ENCODE results near the gene LYZL2.

Gene LYZL2

GRCh38 chr10:30580241-30580640 is 49.3 kb downstream of the LYZL2 start:
- TF ChIP-seq TAF1 (IDR thresholded peaks at IDR 0.05; ENCODE audit: borderline replicate concordance, insufficient read depth, low read length) (no peak), SIN3A (IDR thresholded peaks at IDR 0.05; ENCODE audit: borderline replicate concordance, insufficient read depth, low read length) (no peak), REST (IDR thresholded peaks at IDR 0.05; ENCODE audit: insufficient read depth in 1 of 2, low read depth in 2 of 2, low read length in 2 of 2) (no peak), POLR2AphosphoS5 (IDR thresholded peaks at IDR 0.05; ENCODE audit: low read depth, low read length) (no peak)

- TF ChIP-seq REST (IDR thresholded peaks at IDR 0.05; ENCODE audit: insufficient read depth in 1 of 2, low read depth in 2 of 2, low read length in 2 of 2), result no peak
- TF ChIP-seq SIN3A (IDR thresholded peaks at IDR 0.05; ENCODE audit: borderline replicate concordance, insufficient read depth, low read length), result no peak
- no peak for TF ChIP-seq TAF1 (IDR thresholded peaks at IDR 0.05; ENCODE audit: borderline replicate concordance, insufficient read depth, low read length)
- no peak for TF ChIP-seq FOXP2 (optimal IDR thresholded peaks at IDR 0.05; ENCODE audit: borderline replicate concordance, extremely low read depth, extremely low read length, insufficient read depth)
- no peak for TF ChIP-seq POLR2AphosphoS5 (IDR thresholded peaks at IDR 0.05; ENCODE audit: low read depth, low read length)
These were observed 50.0 kb downstream of the LYZL2 start for GRCh38 chr10:30579574-30579973.

- no peak for TF ChIP-seq POLR2AphosphoS5 (IDR thresholded peaks at IDR 0.05; ENCODE audit: low read depth, low read length)
- no peak for TF ChIP-seq TAF1 (IDR thresholded peaks at IDR 0.05; ENCODE audit: borderline replicate concordance, insufficient read depth, low read length)
- TF ChIP-seq REST (IDR thresholded peaks at IDR 0.05; ENCODE audit: insufficient read depth in 1 of 2, low read depth in 2 of 2, low read length in 2 of 2), result no peak
- TF ChIP-seq FOXP2 (optimal IDR thresholded peaks at IDR 0.05; ENCODE audit: borderline replicate concordance, extremely low read depth, extremely low read length, insufficient read depth), result no peak
- TF ChIP-seq SIN3A (IDR thresholded peaks at IDR 0.05; ENCODE audit: borderline replicate concordance, insufficient read depth, low read length), result no peak
These were observed 52.5 kb downstream of the LYZL2 start for GRCh38 chr10:30577048-30577447.

GRCh38 chr10:30576641-30577040 is 52.9 kb downstream of the LYZL2 start:
- TF ChIP-seq TAF1 (IDR thresholded peaks at IDR 0.05; ENCODE audit: borderline replicate concordance, insufficient read depth, low read length), result no peak
- no peak for TF ChIP-seq FOXP2 (optimal IDR thresholded peaks at IDR 0.05; ENCODE audit: borderline replicate concordance, extremely low read depth, extremely low read length, insufficient read depth)
- TF ChIP-seq SIN3A (IDR thresholded peaks at IDR 0.05; ENCODE audit: borderline replicate concordance, insufficient read depth, low read length), result no peak
- no peak for TF ChIP-seq POLR2AphosphoS5 (IDR thresholded peaks at IDR 0.05; ENCODE audit: low read depth, low read length)
- no peak for TF ChIP-seq REST (IDR thresholded peaks at IDR 0.05; ENCODE audit: insufficient read depth in 1 of 2, low read depth in 2 of 2, low read length in 2 of 2)

GRCh38 chr10:30574432-30574796 is 55.1 kb downstream of the LYZL2 start:
- TF ChIP-seq REST (IDR thresholded peaks at IDR 0.05; ENCODE audit: insufficient read depth in 1 of 2, low read depth in 2 of 2, low read length in 2 of 2) (no peak), POLR2AphosphoS5 (IDR thresholded peaks at IDR 0.05; ENCODE audit: low read depth, low read length) (no peak), TAF1 (IDR thresholded peaks at IDR 0.05; ENCODE audit: borderline replicate concordance, insufficient read depth, low read length) (no peak), FOXP2 (optimal IDR thresholded peaks at IDR 0.05; ENCODE audit: borderline replicate concordance, extremely low read depth, extremely low read length, insufficient read depth) (no peak), SIN3A (IDR thresholded peaks at IDR 0.05; ENCODE audit: borderline replicate concordance, insufficient read depth, low read length) (no peak)
